Measurements from ENCODE around the gene AGAP2.

DNA sequence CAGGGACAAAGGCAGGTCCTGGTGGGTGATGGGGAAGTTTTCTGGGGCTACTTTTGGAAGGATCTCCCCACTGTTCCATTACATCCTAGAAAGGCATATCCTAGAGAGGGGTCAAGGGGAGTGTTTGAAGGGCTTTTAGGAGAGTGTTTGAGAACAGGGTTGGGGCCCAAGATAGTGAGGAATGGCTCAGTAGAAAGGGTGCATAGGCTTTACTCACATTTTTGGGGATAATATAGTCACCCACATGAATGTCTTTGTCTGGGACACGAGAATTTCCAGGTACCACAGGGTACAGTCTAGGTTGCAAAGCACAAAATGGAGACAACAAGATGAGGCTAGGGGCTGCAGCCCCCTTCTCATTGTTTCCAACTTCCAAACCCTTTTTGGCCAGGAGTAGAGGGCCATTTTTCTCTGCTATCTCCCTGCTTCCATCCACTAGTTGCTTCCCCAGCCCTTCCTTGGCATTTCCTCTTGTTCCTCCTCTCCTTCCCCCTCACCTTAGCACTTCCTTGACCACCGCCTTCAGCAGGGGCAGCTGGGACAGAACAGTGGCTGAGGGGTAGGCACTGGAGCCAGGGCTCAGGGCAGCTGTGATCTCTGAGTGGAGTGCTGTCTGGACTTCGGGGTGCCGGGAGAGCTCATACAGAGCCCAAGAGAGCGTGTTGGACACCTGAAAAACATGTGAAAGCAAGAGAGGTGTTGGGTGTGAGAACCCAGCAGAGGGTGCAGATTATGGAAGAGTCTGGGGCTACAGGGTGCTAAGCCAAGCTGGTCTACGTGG is 25.5 kb upstream of the AGAP2 start:
- TF ChIP-seq, protein P1, sequence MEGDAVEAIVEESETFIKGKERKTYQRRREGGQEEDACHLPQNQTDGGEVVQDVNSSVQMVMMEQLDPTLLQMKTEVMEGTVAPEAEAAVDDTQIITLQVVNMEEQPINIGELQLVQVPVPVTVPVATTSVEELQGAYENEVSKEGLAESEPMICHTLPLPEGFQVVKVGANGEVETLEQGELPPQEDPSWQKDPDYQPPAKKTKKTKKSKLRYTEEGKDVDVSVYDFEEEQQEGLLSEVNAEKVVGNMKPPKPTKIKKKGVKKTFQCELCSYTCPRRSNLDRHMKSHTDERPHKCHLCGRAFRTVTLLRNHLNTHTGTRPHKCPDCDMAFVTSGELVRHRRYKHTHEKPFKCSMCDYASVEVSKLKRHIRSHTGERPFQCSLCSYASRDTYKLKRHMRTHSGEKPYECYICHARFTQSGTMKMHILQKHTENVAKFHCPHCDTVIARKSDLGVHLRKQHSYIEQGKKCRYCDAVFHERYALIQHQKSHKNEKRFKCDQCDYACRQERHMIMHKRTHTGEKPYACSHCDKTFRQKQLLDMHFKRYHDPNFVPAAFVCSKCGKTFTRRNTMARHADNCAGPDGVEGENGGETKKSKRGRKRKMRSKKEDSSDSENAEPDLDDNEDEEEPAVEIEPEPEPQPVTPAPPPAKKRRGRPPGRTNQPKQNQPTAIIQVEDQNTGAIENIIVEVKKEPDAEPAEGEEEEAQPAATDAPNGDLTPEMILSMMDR (IDR thresholded peaks at IDR 0.05) = no peak
- TF ChIP-seq EP300 (IDR thresholded peaks at IDR 0.05) (no peak), POLR2A (IDR thresholded peaks at IDR 0.05) (no peak)

All from tibial nerve (tissue), 4 donors.